ENCODE results near the gene APOA1.

APOA1 gene

DNA sequence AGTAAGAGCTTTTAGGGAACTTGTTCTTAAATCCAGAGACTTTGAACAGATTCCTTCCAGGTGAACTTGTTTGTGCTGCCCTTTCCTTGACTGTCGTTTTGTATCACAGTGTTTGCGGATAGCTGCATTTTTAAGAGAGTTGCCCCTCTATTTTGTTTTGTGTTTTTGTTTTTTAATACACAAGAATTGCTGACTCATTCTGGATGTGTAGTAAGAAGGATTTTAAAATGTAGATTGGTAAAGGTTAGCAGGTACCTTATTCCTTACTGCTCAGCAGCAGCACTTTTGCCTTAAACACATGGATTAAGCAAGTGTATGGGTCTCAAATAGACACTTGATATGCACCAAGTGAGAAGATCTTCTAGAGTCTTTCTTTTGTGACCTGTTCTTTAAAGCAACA is 36.8 kb downstream of the APOA1 start:
- H3K9me3 ChIP-seq (ENCODE audit: control insufficient read depth, insufficient read depth, low read length) = no peaks in the 10 kb centered on the region
- no peak overlapping the region for H3K9ac ChIP-seq (ENCODE audit: low read depth, low read length)
- no peaks in the 10 kb centered on the region for H3K4me1 ChIP-seq (ENCODE audit: insufficient read depth, low read length)
- H3K36me3 ChIP-seq (ENCODE audit: insufficient read depth, low read length) = no peaks in the 10 kb centered on the region

DNA sequence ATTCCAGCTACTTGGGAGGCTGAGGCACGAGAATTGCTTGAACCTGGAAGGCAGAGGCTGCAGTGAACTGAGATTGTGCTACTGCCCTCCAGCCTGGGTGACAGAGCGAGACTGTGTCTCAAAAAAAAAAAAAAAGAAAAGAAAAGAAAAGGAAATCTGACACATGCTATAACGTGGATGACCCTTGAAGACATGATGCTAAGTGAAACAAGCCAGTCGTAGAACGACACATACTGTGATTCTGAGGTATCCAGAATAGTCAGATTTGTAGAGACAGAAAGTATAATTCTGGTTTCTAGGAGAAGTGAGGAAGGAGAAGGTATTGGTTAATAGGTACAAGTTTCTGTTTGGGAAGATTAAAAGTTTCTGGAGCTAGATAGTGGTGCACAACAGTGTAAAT is 39.1 kb downstream of the APOA1 start:
- H3K9ac ChIP-seq (ENCODE audit: low read depth, low read length) = no peak overlapping the region
- no peaks in the 10 kb centered on the region for H3K4me1 ChIP-seq (ENCODE audit: insufficient read depth, low read length)
- H3K9me3 ChIP-seq (ENCODE audit: control insufficient read depth, insufficient read depth, low read length) = no peaks in the 10 kb centered on the region
- no peaks in the 10 kb centered on the region for H3K36me3 ChIP-seq (ENCODE audit: insufficient read depth, low read length)

DNA sequence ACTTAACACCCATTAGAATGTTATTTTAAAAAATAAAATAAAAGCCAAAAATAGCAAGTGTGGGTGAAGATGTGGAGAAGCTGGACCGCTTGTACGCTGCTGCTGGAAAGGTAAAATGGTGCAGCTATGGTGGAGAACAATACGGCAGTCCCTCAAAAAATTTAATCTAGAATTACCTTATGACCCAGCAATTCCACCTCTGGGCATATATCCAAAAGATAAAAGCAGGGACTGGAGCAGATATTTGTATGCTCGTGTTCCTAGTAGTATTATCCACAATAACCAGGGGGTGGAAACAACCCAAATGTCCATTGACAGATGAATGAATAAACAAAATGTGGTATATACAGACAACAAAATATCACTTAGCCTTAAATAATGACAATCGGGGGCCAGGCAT is 39.6 kb downstream of the APOA1 start:
- H3K4me1 ChIP-seq (ENCODE audit: insufficient read depth, low read length) = no peaks in the 10 kb centered on the region
- H3K9ac ChIP-seq (ENCODE audit: low read depth, low read length) = no peak overlapping the region
- H3K36me3 ChIP-seq (ENCODE audit: insufficient read depth, low read length) = no peaks in the 10 kb centered on the region
- no peaks in the 10 kb centered on the region for H3K9me3 ChIP-seq (ENCODE audit: control insufficient read depth, insufficient read depth, low read length)

DNA sequence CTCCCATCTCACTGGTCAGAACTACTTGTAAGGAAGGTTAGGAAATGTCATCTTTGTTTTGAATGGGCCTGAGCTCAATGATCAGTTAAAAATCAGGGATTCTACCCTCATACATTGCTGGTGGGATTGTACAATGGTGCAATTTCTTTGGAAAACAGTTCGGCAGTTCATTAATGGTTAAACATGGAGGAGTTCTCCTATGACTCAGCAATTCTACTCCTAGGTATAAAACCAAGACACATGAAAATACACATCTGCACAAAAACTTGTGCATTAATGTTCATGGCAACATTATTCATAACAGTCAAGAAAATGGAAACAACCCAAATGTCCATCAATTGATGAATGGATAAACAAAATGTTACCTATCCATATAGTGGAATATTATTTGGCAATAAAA is 40.9 kb downstream of the APOA1 start:
- Histone ChIP-seq H3K36me3 (ENCODE audit: insufficient read depth, low read length) (no peaks in the 10 kb centered on the region), H3K9me3 (ENCODE audit: control insufficient read depth, insufficient read depth, low read length) (no peaks in the 10 kb centered on the region), H3K9ac (ENCODE audit: low read depth, low read length) (no peak overlapping the region), H3K4me1 (ENCODE audit: insufficient read depth, low read length) (no peaks in the 10 kb centered on the region)

DNA sequence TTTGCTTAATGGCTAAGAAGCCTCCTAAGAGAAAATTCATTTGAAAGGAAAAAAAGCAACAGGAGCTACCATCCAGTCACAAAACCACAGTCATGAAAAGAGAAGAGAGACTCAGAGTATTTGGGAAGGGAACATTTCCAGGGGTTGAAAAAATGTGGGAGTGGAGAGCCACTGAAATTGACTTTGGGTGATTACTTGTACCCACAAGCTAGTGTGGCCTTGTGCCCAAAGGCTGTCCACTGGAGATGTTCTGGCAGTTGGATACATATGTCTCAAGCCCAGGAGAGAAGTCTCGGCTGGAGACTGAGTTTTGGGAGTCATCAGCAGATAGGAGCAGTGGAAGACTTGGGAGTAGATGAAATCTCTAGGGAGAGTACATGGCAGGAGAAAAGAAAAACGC is 42.6 kb downstream of the APOA1 start:
- Histone ChIP-seq H3K4me1 (ENCODE audit: insufficient read depth, low read length) (no peaks in the 10 kb centered on the region), H3K36me3 (ENCODE audit: insufficient read depth, low read length) (no peaks in the 10 kb centered on the region), H3K9ac (ENCODE audit: low read depth, low read length) (no peak overlapping the region), H3K9me3 (ENCODE audit: control insufficient read depth, insufficient read depth, low read length) (no peaks in the 10 kb centered on the region)

DNA sequence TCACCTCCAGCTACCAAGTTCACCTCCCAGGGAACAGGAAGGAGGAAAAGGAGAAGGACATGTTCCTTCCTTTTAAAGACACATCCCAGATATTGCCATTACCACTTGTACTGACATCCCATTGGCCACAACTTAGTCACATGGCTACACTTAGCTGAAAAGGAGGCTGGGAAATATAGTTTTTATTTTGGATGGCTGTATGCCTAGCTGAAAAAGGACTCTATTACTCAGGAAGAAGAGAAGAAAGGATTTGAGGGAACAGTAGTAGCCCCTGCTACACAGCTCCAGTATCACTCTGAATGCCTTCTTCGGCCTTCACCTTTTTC is 43.7 kb downstream of the APOA1 start:
- Histone ChIP-seq H3K36me3 (ENCODE audit: insufficient read depth, low read length) (no peaks in the 10 kb centered on the region), H3K4me1 (ENCODE audit: insufficient read depth, low read length) (no peaks in the 10 kb centered on the region), H3K9me3 (ENCODE audit: control insufficient read depth, insufficient read depth, low read length) (no peaks in the 10 kb centered on the region), H3K9ac (ENCODE audit: low read depth, low read length) (no peak overlapping the region)

DNA sequence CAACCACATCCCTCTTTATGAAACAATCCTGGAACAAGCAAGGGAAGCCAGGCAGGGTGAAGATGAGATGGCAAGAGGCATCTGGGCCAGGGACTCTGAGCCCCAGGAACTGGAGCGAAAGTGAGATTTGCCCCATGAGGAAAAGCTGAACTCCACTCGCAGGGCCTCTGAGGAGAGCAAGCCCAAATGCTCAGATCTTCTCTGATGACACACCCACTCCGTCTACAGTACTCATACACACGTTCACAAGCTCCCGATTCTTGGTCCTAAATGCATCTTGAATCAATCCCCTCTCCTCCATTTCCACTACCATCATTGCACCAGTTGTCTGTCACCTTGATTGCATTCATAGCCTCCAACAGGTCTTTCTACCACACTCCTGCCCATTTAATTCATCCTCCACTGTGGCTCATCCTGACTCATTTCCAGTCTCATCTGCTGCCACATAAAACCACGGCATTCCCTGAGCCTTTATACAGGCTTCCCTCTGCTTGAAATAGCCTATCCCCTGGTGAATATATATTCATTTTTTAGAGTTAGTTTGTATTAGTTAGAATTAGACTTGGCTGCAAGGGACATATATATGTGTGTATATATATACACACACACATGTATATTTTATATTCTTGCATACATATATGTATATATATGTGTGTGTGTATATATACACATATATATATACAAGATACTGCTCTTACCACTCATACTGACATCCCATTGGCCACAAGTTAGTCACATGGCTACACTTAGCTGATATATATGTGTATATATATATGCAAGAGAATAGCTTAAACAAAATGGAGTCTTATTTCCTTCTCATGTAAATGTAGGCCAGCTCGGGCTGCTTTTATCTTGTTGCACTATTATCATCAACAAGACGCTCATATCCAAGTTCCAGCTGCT is 44.3 kb downstream of the APOA1 start:
- Histone ChIP-seq H3K4me1 (ENCODE audit: insufficient read depth, low read length) (no peaks in the 10 kb centered on the region), H3K9ac (ENCODE audit: low read depth, low read length) (no peak overlapping the region), H3K36me3 (ENCODE audit: insufficient read depth, low read length) (no peaks in the 10 kb centered on the region), H3K9me3 (ENCODE audit: control insufficient read depth, insufficient read depth, low read length) (no peaks in the 10 kb centered on the region)

DNA sequence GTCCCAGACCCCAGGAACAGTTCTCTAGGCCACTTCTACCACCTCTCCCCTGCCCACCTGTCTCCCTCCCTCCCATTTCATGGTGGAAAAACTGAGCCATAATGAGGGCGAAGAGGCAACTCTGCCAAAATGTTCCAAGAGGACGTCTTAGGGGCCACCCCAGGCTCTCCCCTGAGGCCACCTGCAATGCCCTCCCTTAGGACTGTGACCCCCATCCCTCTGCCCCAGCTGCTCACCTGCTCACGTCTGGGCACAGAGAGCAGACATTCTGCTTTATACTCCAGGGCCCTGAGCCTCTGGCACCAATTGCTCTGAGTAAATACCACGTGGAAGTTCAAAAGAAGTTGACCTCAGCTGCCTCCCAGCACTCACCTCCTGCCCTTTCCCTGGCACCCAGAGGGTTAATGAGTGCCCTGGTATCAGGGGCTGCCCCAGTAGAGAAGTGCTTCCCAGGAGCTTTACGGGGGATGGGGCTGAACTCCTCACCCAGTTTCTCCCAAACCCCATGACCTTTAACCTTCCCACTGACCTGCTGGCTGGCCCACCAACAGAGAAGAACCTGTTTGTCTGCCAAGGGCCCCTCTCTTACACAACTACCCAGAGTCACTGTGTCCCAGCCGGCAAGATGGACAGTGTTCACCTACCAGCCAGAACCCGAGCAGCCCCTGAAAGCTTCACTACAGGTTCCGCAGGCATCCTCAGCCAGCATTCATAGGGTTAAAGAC is 45.1 kb downstream of the APOA1 start:
- Histone ChIP-seq H3K36me3 (ENCODE audit: insufficient read depth, low read length) (no peaks in the 10 kb centered on the region), H3K9ac (ENCODE audit: low read depth, low read length) (no peak overlapping the region), H3K9me3 (ENCODE audit: control insufficient read depth, insufficient read depth, low read length) (no peaks in the 10 kb centered on the region), H3K4me1 (ENCODE audit: insufficient read depth, low read length) (no peaks in the 10 kb centered on the region)

DNA sequence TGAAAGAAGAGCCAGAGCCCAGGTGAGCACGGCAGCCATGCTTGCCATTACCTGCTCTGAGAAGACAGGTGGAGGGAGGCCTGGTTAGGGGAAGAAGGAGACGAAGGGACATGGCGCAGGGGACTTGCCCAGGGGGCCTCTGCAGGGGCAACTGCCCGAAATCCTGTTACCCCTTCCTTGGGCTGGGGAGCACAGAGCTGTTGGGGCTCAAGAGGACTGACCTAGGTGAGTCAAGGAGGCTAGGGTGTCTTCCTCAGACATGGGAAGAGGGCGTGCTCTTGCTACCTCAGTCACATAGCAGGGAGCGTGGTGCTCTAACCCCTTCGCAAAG is 45.6 kb downstream of the APOA1 start, which contains the start of gene APOA5:
TSS of gene APOA5 (minus strand) at position 67 of the 331 bp plus-strand sequence. CDS start at position 48, 19 bp downstream.
- Histone ChIP-seq H3K9ac (ENCODE audit: low read depth, low read length) (no peak within 1 kb of the TSS), H3K4me1 (ENCODE audit: insufficient read depth, low read length) (no peaks in the 10 kb centered on the region), H3K9me3 (ENCODE audit: control insufficient read depth, insufficient read depth, low read length) (no peaks in the 10 kb centered on the region), H3K36me3 (ENCODE audit: insufficient read depth, low read length) (no peaks in the 10 kb centered on the region)

DNA sequence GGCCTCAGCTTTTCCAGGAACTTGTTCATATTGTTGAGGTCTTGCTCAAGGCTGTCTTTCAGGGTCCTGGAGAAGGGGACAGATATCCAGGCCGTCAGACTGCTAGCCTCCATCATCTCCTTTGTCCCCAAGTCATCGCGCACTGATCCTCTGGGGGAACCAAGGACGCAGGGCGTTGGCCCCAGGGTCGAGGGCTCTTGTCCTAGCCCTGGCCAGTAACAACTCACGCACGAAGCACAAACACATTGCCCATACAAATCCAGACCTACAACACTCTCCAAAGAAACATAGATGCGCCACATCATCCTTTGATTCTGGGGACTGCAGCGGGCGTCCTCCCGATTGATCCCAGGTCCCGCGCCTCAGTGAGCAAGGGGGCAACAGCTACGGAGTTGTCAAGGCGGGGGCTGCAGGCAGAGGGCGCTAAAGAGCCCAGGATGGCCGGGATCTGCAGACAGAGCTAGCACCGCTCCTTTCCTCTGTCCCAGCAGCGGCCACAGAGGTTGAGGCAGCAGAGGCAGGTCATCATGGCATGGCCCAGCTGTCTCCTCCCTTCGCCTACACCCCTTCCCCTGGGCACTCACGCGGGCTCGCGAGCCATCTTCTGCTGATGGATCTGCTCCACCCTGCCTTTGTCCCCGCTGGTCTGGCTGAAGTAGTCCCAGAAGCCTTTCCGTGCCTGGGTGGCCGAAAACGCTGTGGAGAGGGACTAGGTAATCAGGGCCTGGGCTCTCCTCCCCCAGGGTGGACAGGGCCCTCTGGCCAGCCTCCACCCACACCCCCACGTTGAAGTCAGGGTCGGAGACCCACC is 46.2 kb downstream of the APOA1 start:
- no peaks in the 10 kb centered on the region for H3K9me3 ChIP-seq (ENCODE audit: control insufficient read depth, insufficient read depth, low read length)
- no peaks in the 10 kb centered on the region for H3K4me1 ChIP-seq (ENCODE audit: insufficient read depth, low read length)
- no peak overlapping the region for H3K9ac ChIP-seq (ENCODE audit: low read depth, low read length)
- no peaks in the 10 kb centered on the region for H3K36me3 ChIP-seq (ENCODE audit: insufficient read depth, low read length)

DNA sequence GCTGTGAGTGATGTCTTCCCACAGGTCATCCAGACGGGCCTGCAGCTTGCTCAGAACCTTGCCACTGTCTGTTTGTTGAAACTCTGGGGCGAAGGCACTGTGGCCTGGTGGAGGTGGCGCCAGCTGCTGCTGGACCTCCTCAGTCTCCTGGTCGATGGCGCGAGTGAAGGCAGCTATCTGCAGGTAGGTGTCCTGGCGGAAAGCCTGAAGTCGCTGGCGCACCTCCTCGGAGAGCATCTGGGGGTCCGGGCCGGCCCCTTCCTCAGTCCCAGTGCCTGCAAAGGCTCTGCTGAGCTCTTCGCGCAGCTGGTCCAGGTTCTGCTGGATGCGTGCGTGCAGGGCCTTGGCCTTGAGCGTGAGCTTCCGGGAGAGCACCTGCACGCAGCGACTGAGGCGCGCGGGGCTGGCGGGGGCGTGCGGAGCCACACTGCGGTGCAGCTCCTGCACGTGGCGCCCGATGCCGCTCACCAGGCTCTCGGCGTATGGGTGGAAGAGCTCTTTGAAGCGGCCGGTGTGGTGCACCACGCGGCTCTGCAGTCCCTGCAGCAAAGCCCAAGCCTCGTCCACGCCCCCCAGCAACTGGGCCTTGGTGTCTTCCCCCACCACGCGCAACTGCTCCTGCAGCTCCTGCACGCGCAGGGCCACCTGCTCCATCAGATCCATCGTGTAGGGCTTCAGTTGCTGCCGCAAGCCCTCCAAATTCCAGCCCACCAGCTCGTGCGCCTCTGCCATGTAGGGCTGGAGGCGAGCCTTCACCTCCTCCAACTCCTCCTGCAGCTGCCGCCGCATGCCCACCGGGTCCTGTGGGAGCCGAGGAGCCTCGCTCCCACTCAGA is 47.0 kb downstream of the APOA1 start:
- Histone ChIP-seq H3K4me1 (ENCODE audit: insufficient read depth, low read length) (no peaks in the 10 kb centered on the region), H3K9me3 (ENCODE audit: control insufficient read depth, insufficient read depth, low read length) (no peaks in the 10 kb centered on the region), H3K36me3 (ENCODE audit: insufficient read depth, low read length) (peaks cover 5% of the 10 kb centered on the region; the same call in 1 of the 2 replicates), H3K9ac (ENCODE audit: low read depth, low read length) (no peak overlapping the region)

DNA sequence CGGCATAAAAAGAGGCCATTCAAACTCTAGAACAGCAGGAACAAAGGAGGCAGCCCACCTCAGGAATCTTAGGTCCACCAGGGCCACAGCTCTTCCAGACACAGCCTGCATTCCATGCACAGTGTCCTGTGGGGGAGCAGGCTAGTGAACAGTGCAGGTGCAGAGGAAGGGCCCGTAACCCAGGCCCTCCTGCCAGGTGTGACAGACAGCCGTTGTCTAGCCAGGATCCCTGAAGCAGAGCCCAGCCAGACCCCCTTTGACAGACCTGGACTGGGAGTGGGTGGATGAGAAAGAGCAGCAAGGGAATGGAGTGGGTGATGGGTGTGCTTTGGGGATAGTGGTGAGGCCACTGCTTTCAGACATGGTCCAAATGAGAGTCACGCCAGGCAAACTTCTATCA is 48.4 kb downstream of the APOA1 start:
- H3K9me3 ChIP-seq (ENCODE audit: control insufficient read depth, insufficient read depth, low read length) = no peaks in the 10 kb centered on the region
- H3K4me1 ChIP-seq (ENCODE audit: insufficient read depth, low read length) = no peaks in the 10 kb centered on the region
- no peak overlapping the region for H3K9ac ChIP-seq (ENCODE audit: low read depth, low read length)
- peaks cover 18% of the 10 kb centered on the region for H3K36me3 ChIP-seq (ENCODE audit: insufficient read depth, low read length)

DNA sequence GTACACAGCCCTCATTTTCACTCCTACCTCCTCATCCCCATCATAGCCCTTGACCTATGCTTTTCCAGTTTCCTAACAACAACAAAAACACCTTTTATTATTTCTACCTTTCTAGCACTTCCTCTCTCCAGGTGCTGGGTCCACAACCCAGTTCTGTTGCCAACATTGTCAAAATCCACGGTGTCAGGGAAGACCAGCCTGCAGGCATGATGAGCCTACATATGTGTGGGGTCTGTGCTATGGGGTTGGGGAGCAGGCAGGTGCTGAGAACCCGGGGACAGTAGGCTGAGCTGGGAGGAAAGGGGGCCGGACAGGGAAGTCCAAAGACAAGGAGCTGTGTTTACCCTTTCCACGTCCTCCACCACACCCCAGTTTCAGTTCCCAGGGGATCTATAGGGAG is 48.9 kb downstream of the APOA1 start:
- H3K4me1 ChIP-seq (ENCODE audit: insufficient read depth, low read length) = no peaks in the 10 kb centered on the region
- H3K36me3 ChIP-seq (ENCODE audit: insufficient read depth, low read length) = peaks cover 18% of the 10 kb centered on the region
- H3K9ac ChIP-seq (ENCODE audit: low read depth, low read length) = peak overlapping the region; percentile 95
- H3K9me3 ChIP-seq (ENCODE audit: control insufficient read depth, insufficient read depth, low read length) = no peaks in the 10 kb centered on the region

Measured in ES-I3 (cell line).